Mesendoderm (in vitro differentiated cells): ENCODE data around the gene FAF1.
A peak's percentile ranks its signal among the peaks of the same experiment; 100 is the strongest.

Experiments
- DNase-seq: peaks from one replicate; pipeline ENCODE4 v3.0.0; 2013
- H2AK5ac ChIP-seq: 2 replicates; pipeline ENCODE4 v1.6.1; 2013; ENCODE audit warnings: low read length, inconsistent platforms
- H2BK120ac ChIP-seq: 2 replicates; pipeline ENCODE4 v1.6.1; 2013; ENCODE audit warnings: low read depth, mild to moderate bottlenecking, low read length, moderate library complexity, mixed read lengths
- H2BK15ac ChIP-seq: replicated peaks from 2 replicates; pipeline ENCODE4 v1.6.1; 2013; ENCODE audit warnings: low read depth, mild to moderate bottlenecking, moderate library complexity
- H2BK5ac ChIP-seq: 2 replicates; pipeline ENCODE4 v1.6.1; 2013; ENCODE audit warnings: low read length, inconsistent platforms
- H3K18ac ChIP-seq: 2 replicates; pipeline ENCODE4 v1.6.1; 2013; ENCODE audit warnings: mild to moderate bottlenecking, low read length, mixed read lengths
- H3K23ac ChIP-seq: one replicate; pipeline ENCODE4 v1.6.1; 2013; ENCODE audit warnings: low read length
- H3K27ac ChIP-seq: 2 replicates; pipeline ENCODE4 v1.5.1; 2013; ENCODE audit warnings: low read depth, mild to moderate bottlenecking, inconsistent platforms, low read length, moderate library complexity
- H3K27me3 ChIP-seq: 2 replicates; pipeline ENCODE4 v1.6.1; 2013; ENCODE audit warnings: low read length, control low read depth, mild to moderate bottlenecking, inconsistent platforms; ENCODE audit not compliant: insufficient read depth, poor library complexity
- H3K36me3 ChIP-seq: 2 replicates; pipeline ENCODE4 v1.6.1; 2013; ENCODE audit warnings: low read length, inconsistent platforms; ENCODE audit not compliant: control insufficient read depth, insufficient read depth
- H3K4ac ChIP-seq: one replicate; pipeline ENCODE4 v1.6.1; 2013; ENCODE audit warnings: low read depth, mild to moderate bottlenecking, low read length, moderate library complexity
- H3K4me1 ChIP-seq: 2 replicates; pipeline ENCODE4 v1.6.1; 2013; ENCODE audit warnings: low read depth, low read length, inconsistent platforms; ENCODE audit not compliant: control insufficient read depth
- H3K4me2 ChIP-seq: 2 replicates; pipeline ENCODE4 v1.6.1; 2013; ENCODE audit warnings: low read length
- H3K4me3 ChIP-seq: 2 replicates; pipeline ENCODE4 v1.5.1; 2013; ENCODE audit warnings: mild to moderate bottlenecking, low read length
- H3K56ac ChIP-seq: one replicate; pipeline ENCODE4 v1.6.1; 2013; ENCODE audit warnings: low read length
- H3K79me1 ChIP-seq: 2 replicates; pipeline ENCODE4 v1.6.1; 2013; ENCODE audit warnings: low read length, inconsistent platforms
- H3K79me2 ChIP-seq: 2 replicates; pipeline ENCODE4 v1.6.1; 2013; ENCODE audit warnings: mild to moderate bottlenecking, low read length; ENCODE audit not compliant: control insufficient read depth, insufficient read depth
- H3K9ac ChIP-seq: 2 replicates; pipeline ENCODE4 v1.6.1; 2013; ENCODE audit warnings: low read length, inconsistent platforms
- H4K5ac ChIP-seq: one replicate; pipeline ENCODE4 v1.6.1; 2013; ENCODE audit warnings: low read length
- H4K8ac ChIP-seq: one replicate; pipeline ENCODE4 v1.6.1; 2013; ENCODE audit warnings: low read depth, mild to moderate bottlenecking, control low read depth, low read length, moderate library complexity
- WGBS: extraction: QIAGEN DNeasy Blood & Tissue Kit; methylation state at CpG from one replicate; pipeline ENCODE4 v1.1.7; 2013; ENCODE audit warnings: low lambda C conversion rate, missing lambda C conversion rate; ENCODE audit not compliant: insufficient coverage; ENCODE audit errors: extremely low coverage; 5-methylcytosine and 5-hydroxymethylcytosine counted together

The FAF1 gene

DNA sequence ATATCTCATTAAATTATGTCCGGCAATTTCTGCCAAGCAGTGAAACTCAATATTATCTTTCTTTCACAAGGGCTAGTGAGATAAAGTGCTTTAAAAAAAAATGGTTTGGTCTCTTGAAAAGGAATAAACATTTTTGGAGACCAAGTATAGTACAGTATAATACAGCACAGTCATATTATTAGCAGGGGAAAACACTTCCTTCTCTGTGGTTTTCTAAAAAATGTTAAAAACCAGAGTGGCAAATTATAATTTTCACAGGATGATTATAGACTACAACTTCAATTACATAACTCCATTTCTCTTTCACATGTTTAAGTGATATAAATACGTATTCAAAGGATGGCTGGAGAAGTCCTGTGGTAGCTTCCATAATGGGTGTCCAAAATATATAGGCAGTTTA lies 366.6 kb downstream of the FAF1 start:
- Histone ChIP-seq H3K18ac (no peak overlapping the region), H2BK120ac (no peak overlapping the region), H4K8ac (no peak overlapping the region), H3K23ac (no peak overlapping the region), H3K27ac (no peak overlapping the region), H3K4ac (no peak overlapping the region), H3K4me2 (no peak overlapping the region), H3K79me1 (no peaks in the 10 kb centered on the region), H3K56ac (no peak overlapping the region), H2BK5ac (no peak overlapping the region), H3K4me3 (no peak overlapping the region), H3K79me2 (no peaks in the 10 kb centered on the region), H2BK15ac (no peak overlapping the region), H3K9ac (no peak overlapping the region), H3K4me1 (no peaks in the 10 kb centered on the region), H3K27me3 (no peaks in the 10 kb centered on the region), H3K36me3 (no peaks in the 10 kb centered on the region), H2AK5ac (no peak overlapping the region), H4K5ac (no peak overlapping the region)
- DNase-seq: no peak
- no CpG with 5 or more reads among the region's 2 CpGs for WGBS

DNA sequence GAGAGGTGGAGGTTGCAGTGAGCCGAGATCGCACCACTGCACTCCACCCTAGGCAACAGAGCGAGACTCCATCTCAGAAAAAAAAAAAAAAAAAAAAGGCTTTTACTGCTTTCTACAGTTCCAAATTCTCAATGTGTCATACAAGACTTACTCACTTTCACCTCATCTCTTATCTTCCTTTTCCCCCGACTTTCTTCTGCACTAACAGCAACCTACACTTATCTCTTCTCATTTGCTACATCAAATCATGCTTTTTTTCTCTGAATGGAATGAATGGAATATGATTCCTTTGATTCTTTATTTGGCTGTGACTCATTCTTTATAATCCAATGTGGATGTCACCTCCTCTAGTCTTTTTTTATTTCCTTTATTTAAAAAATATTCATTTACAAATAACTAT lies 368.5 kb downstream of the FAF1 start:
- Histone ChIP-seq H3K9ac (no peak overlapping the region), H4K5ac (no peak overlapping the region), H2BK120ac (no peak overlapping the region), H3K79me2 (no peaks in the 10 kb centered on the region), H3K4me1 (no peaks in the 10 kb centered on the region), H3K4ac (no peak overlapping the region), H2BK5ac (no peak overlapping the region), H3K36me3 (no peaks in the 10 kb centered on the region), H3K18ac (no peak overlapping the region), H3K23ac (no peak overlapping the region), H3K27me3 (no peaks in the 10 kb centered on the region), H3K4me3 (no peak overlapping the region), H3K4me2 (no peak overlapping the region), H2AK5ac (no peak overlapping the region), H3K27ac (no peak overlapping the region), H4K8ac (no peak overlapping the region), H3K56ac (no peak overlapping the region), H3K79me1 (no peaks in the 10 kb centered on the region), H2BK15ac (no peak overlapping the region)
- no peak for DNase-seq
- WGBS: 100% methylated on average over 1 of the region's 4 CpGs

DNA sequence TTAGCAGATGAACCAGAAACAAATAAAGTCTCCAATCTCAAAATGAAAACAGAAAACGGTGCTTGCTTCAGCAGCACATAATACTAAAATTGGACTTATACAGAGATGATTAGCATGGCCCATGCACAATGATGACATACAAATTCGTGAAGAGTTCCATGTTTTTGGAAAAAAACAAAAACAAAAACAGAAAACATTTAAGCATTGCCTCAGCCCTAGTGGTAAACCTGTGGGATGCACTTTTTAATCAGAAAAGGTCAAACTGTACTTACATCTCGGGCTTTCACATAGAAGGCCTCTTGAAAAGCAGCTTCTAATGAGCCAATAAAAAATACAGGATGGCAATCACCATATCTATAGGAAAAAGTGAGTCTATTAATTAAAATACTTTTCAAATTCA lies 377.7 kb downstream of the FAF1 start:
- Histone ChIP-seq H3K18ac (no peak overlapping the region), H3K4me3 (no peak overlapping the region), H3K9ac (no peak overlapping the region), H2BK5ac (no peak overlapping the region), H3K4me1 (peaks cover 2% of the 10 kb centered on the region), H3K4ac (no peak overlapping the region), H3K27me3 (no peaks in the 10 kb centered on the region), H2BK15ac (no peak overlapping the region), H3K79me2 (no peaks in the 10 kb centered on the region), H2BK120ac (no peak overlapping the region), H3K23ac (no peak overlapping the region), H4K8ac (no peak overlapping the region), H3K36me3 (no peaks in the 10 kb centered on the region), H3K56ac (no peak overlapping the region), H3K4me2 (no peak overlapping the region), H3K79me1 (no peaks in the 10 kb centered on the region), H3K27ac (no peak overlapping the region), H2AK5ac (no peak overlapping the region), H4K5ac (no peak overlapping the region)
- WGBS: no CpG with 5 or more reads among the region's 3 CpGs
- no peak for DNase-seq

DNA sequence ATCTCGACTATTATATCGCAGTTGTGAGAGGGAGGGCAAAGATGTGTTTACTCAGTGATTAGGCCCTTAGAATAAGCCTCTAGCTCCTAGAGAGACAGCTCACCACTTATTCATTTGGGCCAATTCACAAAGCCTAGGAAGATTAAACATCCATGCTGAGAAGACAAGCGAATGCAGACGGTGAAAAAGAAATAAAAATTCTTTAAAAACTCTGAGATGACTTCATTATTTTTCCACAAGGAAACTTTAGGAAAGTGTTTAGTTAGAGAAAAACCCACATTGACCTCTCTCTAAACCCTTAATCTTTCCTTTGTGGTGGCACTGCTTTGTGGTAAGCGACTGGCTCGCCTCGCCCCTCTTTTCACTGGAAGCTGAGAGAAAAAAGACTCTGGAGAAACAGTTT lies 390.0 kb downstream of the FAF1 start:
- WGBS: no CpG with 5 or more reads among the region's 7 CpGs
- H4K8ac ChIP-seq: no peak overlapping the region
- H3K23ac ChIP-seq: no peak overlapping the region
- no peaks in the 10 kb centered on the region for H3K79me1 ChIP-seq
- H3K4me1 ChIP-seq: peaks cover 10% of the 10 kb centered on the region
- no peak overlapping the region for H2AK5ac ChIP-seq
- no peaks in the 10 kb centered on the region for H3K36me3 ChIP-seq
- H3K4me2 ChIP-seq: no peak overlapping the region
- H4K5ac ChIP-seq: no peak overlapping the region
- no peaks in the 10 kb centered on the region for H3K27me3 ChIP-seq
- H3K4ac ChIP-seq: no peak overlapping the region
- peak overlapping the region; percentile 61 for H3K56ac ChIP-seq
- no peak overlapping the region for H2BK120ac ChIP-seq
- H2BK15ac ChIP-seq: no peak overlapping the region
- DNase-seq: peak; percentile 68
- no peak overlapping the region for H3K4me3 ChIP-seq
- no peak overlapping the region for H3K9ac ChIP-seq
- peak overlapping the region; percentile 92 for H3K27ac ChIP-seq
- no peak overlapping the region for H3K18ac ChIP-seq
- H3K79me2 ChIP-seq: no peaks in the 10 kb centered on the region
- peak overlapping the region; percentile 86 for H2BK5ac ChIP-seq

DNA sequence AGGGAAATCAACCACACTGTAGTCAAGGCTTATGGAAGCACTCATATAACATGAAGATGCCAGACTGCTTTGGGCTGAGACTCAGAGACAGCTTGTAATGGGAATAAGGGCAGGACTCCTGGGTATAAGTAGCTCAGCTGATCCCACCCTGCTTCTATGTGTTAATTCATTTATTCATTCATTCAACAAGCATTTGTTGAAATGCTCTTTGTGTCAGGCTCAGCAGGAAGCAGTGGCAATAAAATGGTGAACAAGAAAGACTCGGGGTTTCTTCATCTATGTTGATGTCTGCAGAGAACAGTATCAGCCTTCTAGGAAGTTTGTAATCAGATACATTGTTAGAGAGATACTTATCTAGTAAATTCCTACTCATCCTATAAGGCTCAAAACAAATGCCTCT lies 391.3 kb downstream of the FAF1 start:
- H3K79me2 ChIP-seq: no peaks in the 10 kb centered on the region
- peak overlapping the region; percentile 73 for H3K56ac ChIP-seq
- H3K27ac ChIP-seq: peak overlapping the region; percentile 56
- H3K18ac ChIP-seq: peak overlapping the region; percentile 83
- peaks cover 10% of the 10 kb centered on the region for H3K4me1 ChIP-seq
- no CpG with 5 or more reads among the region's 1 CpG for WGBS
- H3K4me3 ChIP-seq: no peak overlapping the region
- H3K4ac ChIP-seq: no peak overlapping the region
- H3K4me2 ChIP-seq: no peak overlapping the region
- no peak overlapping the region for H4K8ac ChIP-seq
- H4K5ac ChIP-seq: no peak overlapping the region
- H3K23ac ChIP-seq: no peak overlapping the region
- H2BK15ac ChIP-seq: no peak overlapping the region
- DNase-seq: peak; percentile 87
- no peaks in the 10 kb centered on the region for H3K36me3 ChIP-seq
- H3K9ac ChIP-seq: peak overlapping the region; percentile 12
- H3K79me1 ChIP-seq: no peaks in the 10 kb centered on the region
- H2BK5ac ChIP-seq: peak overlapping the region; percentile 81
- no peak overlapping the region for H2AK5ac ChIP-seq
- no peak overlapping the region for H2BK120ac ChIP-seq
- no peaks in the 10 kb centered on the region for H3K27me3 ChIP-seq

DNA sequence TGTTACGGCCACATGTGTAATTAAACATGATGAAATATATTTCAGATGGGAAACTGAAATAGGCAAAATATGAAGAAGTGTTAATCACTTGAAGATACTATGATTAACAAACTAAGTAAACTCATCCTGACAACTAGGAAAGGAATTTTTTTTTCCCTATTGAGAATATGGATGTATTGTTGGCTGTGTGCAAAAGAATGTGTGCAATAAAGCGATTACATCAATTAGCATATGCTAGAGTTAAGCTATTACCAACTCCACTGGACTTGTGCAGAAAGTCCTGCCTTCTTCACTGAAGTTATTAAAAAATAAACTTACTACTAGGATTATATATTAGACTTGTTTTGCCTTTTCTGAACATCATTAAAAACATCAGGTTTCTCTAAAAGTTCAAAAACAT lies 393.7 kb downstream of the FAF1 start:
- H3K79me1 ChIP-seq: no peaks in the 10 kb centered on the region
- no peak overlapping the region for H3K56ac ChIP-seq
- H3K79me2 ChIP-seq: no peaks in the 10 kb centered on the region
- no peak overlapping the region for H3K4me3 ChIP-seq
- H2AK5ac ChIP-seq: no peak overlapping the region
- H3K36me3 ChIP-seq: no peaks in the 10 kb centered on the region
- H4K8ac ChIP-seq: no peak overlapping the region
- H2BK5ac ChIP-seq: no peak overlapping the region
- no peak overlapping the region for H4K5ac ChIP-seq
- H2BK15ac ChIP-seq: no peak overlapping the region
- no peak overlapping the region for H3K18ac ChIP-seq
- no peaks in the 10 kb centered on the region for H3K27me3 ChIP-seq
- no peak for DNase-seq
- WGBS: no CpG with 5 or more reads among the region's 2 CpGs
- H3K27ac ChIP-seq: no peak overlapping the region
- H3K23ac ChIP-seq: no peak overlapping the region
- H3K4ac ChIP-seq: no peak overlapping the region
- no peak overlapping the region for H3K9ac ChIP-seq
- H3K4me2 ChIP-seq: no peak overlapping the region
- peaks cover 10% of the 10 kb centered on the region for H3K4me1 ChIP-seq
- H2BK120ac ChIP-seq: no peak overlapping the region
